Measurements from ENCODE around the gene CCDC6.

GRCh38 chr10:59793919-59794318, 112.4 kb downstream of the CCDC6 start:
- TF ChIP-seq EP300 (IDR thresholded peaks at IDR 0.05) = no peak
- TF ChIP-seq, protein P1, sequence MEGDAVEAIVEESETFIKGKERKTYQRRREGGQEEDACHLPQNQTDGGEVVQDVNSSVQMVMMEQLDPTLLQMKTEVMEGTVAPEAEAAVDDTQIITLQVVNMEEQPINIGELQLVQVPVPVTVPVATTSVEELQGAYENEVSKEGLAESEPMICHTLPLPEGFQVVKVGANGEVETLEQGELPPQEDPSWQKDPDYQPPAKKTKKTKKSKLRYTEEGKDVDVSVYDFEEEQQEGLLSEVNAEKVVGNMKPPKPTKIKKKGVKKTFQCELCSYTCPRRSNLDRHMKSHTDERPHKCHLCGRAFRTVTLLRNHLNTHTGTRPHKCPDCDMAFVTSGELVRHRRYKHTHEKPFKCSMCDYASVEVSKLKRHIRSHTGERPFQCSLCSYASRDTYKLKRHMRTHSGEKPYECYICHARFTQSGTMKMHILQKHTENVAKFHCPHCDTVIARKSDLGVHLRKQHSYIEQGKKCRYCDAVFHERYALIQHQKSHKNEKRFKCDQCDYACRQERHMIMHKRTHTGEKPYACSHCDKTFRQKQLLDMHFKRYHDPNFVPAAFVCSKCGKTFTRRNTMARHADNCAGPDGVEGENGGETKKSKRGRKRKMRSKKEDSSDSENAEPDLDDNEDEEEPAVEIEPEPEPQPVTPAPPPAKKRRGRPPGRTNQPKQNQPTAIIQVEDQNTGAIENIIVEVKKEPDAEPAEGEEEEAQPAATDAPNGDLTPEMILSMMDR (IDR thresholded peaks at IDR 0.05) = no peak
- no peak for TF ChIP-seq POLR2A (IDR thresholded peaks at IDR 0.05)
- no peak for TF ChIP-seq POLR2AphosphoS5 (IDR thresholded peaks at IDR 0.05)

All from sigmoid colon (tissue), 4 donors.